HepG2 (cell line): ENCODE measurements around the gene RPL23. TPM values are rescaled to one million over a fixed set of nuclear protein-coding genes. Genes with fewer than 3 reads are reported as not detected.

Source experiments
- EZH2 ChIP-seq: conservative IDR thresholded peaks from 2 replicates; pipeline ENCODE4 v1.6.1; 2012; ENCODE audit warnings: mild to moderate bottlenecking, low read depth, low read length, moderate library complexity
- MXI1 ChIP-seq: IDR thresholded peaks from 3 replicates; pipeline ENCODE4 v1.6.1; 2012; ENCODE audit warnings: low read depth, low read length, inconsistent platforms, borderline replicate concordance
- TSC22D2 ChIP-seq: sonication (generic); formaldehyde crosslinking; IDR thresholded peaks from 2 replicates; pipeline ENCODE4 v1.5.1; 2020; ENCODE audit warnings: missing genetic modification reagents, mild to moderate bottlenecking, borderline replicate concordance
- ZBTB7A ChIP-seq: sonication (generic); formaldehyde crosslinking; IDR thresholded peaks from 2 replicates; pipeline ENCODE4 v1.8.0; 2022; ENCODE audit warnings: mild to moderate bottlenecking, missing genetic modification reagents
- ZSCAN12 ChIP-seq: sonication (generic); formaldehyde crosslinking; IDR thresholded peaks from 2 replicates; pipeline ENCODE4 v1.9.0; 2021; ENCODE audit warnings: mild to moderate bottlenecking, missing genetic modification reagents
- polyA plus RNA-seq, 8 experiments: library from polyadenylated mRNA; depleted of rRNA in 3 of 8; stranded (reverse) in 7 of 8; unstranded in 1 of 8; fragments of >200 nt; fragmentation: Illumina TruSeq in 4 of 8; extraction: Trizol in 4 of 8; gene quantifications; 2 replicates each; pipeline versions ENCODE4 v1.2.1 to v1.2.3, GENCODE V29; 2011 to 2016; ENCODE audit warnings: low read depth in 4 of 8, missing spikeins in 1 of 8, mixed read lengths in 1 of 8; ENCODE audit not compliant: insufficient read depth in 1 of 8
- total RNA-seq, 5 experiments: library from RNA; depleted of rRNA; stranded (reverse); fragments of >200 nt; fragmentation: Illumina TruSeq; extraction: Trizol; gene quantifications; 2 replicates each; pipeline ENCODE4 v1.2.3, GENCODE V29; 2016; ENCODE audit warnings: low read depth in 1 of 5
- TF ChIP-seq, protein P1 (sequence below), 2 experiments: sonication (generic) in 1 of 2; formaldehyde crosslinking in 1 of 2; IDR thresholded peaks; 2 replicates each; pipeline versions ENCODE4 v1.6.1 to v1.9.0; 2014 to 2022; ENCODE audit warnings: antibody characterized with exemption in 1 of 2, borderline replicate concordance in 1 of 2, inconsistent platforms in 1 of 2, low read depth in 1 of 2, missing genetic modification reagents in 1 of 2
- TF ChIP-seq, protein P2 (sequence below): sonication (generic); formaldehyde crosslinking; IDR thresholded peaks from 2 replicates; pipeline ENCODE4 v1.5.1; 2020; ENCODE audit warnings: mild to moderate bottlenecking, missing genetic modification reagents, moderate library complexity
- TF ChIP-seq, protein P3 (sequence below), 2 experiments: sonication (generic) in 1 of 2; formaldehyde crosslinking in 1 of 2; IDR thresholded peaks; 2 replicates each; pipeline versions ENCODE4 v1.4.0 to v1.6.1; 2018 to 2020; ENCODE audit warnings: missing genetic modification reagents in 2 of 2, borderline replicate concordance in 1 of 2, low read depth in 1 of 2, mild to moderate bottlenecking in 1 of 2, missing biosample characterization in 1 of 2
- TF ChIP-seq, protein P4 (sequence below): sonication (generic); formaldehyde crosslinking; IDR thresholded peaks from 2 replicates; pipeline ENCODE4 v1.8.1; 2022; ENCODE audit warnings: mild to moderate bottlenecking, missing genetic modification reagents
- TF ChIP-seq, protein P5 (sequence below): sonication (generic); formaldehyde crosslinking; IDR thresholded peaks from 2 replicates; pipeline ENCODE4 v1.5.0; 2020; ENCODE audit warnings: mild to moderate bottlenecking, missing genetic modification reagents

The RPL23 gene
- total and polyA plus RNA-seq, 2 of the 13 experiments (the other 11 are each of a cell fraction or from before 2014, with no cell fraction given), result 2,790 to 4,860 TPM

DNA sequence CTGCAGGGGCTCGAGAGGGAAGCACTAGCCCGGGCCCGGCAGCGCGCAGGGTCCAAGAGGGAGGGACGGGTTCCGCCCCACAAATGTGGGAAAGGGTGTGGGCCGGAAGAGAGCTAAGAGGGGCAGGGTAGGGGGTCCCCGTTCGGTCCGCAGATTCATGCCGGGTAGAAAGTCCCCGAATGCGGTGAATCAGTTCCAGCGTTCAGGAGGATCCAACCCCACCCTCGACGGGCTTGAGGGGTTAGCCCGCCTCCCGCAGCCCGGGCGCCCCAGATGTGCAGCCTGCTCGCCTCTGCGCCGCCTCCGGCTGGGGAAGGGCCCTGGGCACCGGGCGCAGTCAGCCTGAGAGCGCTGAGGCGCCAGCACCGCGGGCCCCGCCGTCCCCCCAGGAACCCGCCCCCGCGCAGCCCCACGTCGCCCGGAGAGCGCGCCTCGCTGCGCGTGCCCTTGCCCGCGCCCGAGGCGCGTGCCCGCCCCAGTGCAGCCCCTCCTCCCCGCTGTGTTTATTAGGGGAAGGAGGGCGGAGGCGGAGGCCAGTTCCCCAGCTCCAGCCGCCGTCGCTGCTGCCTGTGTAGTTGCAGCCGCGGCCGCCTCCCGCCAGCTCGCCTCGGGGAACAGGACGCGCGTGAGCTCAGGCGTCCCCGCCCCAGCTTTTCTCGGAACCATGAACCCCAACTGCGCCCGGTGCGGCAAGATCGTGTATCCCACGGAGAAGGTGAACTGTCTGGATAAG lies 16.2 kb upstream of the RPL23 start, which contains the start of gene LASP1 (continued):
- TF ChIP-seq, protein P1, sequence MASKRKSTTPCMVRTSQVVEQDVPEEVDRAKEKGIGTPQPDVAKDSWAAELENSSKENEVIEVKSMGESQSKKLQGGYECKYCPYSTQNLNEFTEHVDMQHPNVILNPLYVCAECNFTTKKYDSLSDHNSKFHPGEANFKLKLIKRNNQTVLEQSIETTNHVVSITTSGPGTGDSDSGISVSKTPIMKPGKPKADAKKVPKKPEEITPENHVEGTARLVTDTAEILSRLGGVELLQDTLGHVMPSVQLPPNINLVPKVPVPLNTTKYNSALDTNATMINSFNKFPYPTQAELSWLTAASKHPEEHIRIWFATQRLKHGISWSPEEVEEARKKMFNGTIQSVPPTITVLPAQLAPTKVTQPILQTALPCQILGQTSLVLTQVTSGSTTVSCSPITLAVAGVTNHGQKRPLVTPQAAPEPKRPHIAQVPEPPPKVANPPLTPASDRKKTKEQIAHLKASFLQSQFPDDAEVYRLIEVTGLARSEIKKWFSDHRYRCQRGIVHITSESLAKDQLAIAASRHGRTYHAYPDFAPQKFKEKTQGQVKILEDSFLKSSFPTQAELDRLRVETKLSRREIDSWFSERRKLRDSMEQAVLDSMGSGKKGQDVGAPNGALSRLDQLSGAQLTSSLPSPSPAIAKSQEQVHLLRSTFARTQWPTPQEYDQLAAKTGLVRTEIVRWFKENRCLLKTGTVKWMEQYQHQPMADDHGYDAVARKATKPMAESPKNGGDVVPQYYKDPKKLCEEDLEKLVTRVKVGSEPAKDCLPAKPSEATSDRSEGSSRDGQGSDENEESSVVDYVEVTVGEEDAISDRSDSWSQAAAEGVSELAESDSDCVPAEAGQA (IDR thresholded peaks at IDR 0.05; ENCODE audit: low read depth), result no peak
- TF ChIP-seq, protein P1 (CRISPR knock-in tag; IDR thresholded peaks at IDR 0.05; ENCODE audit: borderline replicate concordance), result 0 out of 2 replicates have a peak, but pooled peaks have one; percentile 75
- TF ChIP-seq ZSCAN12 (no peak), EZH2 (no peak), TSC22D2 (CRISPR knock-in tag) (0 out of 2 replicates have a peak, but pooled peaks have one; percentile 71), MXI1 (peak; percentile 80; the same call in 2 of the 3 replicates), ZBTB7A (peak; percentile 52; the same call in 1 of the 2 replicates)
- TF ChIP-seq, protein P2, sequence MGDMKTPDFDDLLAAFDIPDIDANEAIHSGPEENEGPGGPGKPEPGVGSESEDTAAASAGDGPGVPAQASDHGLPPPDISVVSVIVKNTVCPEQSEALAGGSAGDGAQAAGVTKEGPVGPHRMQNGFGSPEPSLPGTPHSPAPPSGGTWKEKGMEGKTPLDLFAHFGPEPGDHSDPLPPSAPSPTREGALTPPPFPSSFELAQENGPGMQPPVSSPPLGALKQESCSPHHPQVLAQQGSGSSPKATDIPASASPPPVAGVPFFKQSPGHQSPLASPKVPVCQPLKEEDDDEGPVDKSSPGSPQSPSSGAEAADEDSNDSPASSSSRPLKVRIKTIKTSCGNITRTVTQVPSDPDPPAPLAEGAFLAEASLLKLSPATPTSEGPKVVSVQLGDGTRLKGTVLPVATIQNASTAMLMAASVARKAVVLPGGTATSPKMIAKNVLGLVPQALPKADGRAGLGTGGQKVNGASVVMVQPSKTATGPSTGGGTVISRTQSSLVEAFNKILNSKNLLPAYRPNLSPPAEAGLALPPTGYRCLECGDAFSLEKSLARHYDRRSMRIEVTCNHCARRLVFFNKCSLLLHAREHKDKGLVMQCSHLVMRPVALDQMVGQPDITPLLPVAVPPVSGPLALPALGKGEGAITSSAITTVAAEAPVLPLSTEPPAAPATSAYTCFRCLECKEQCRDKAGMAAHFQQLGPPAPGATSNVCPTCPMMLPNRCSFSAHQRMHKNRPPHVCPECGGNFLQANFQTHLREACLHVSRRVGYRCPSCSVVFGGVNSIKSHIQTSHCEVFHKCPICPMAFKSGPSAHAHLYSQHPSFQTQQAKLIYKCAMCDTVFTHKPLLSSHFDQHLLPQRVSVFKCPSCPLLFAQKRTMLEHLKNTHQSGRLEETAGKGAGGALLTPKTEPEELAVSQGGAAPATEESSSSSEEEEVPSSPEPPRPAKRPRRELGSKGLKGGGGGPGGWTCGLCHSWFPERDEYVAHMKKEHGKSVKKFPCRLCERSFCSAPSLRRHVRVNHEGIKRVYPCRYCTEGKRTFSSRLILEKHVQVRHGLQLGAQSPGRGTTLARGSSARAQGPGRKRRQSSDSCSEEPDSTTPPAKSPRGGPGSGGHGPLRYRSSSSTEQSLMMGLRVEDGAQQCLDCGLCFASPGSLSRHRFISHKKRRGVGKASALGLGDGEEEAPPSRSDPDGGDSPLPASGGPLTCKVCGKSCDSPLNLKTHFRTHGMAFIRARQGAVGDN, result peak; percentile 77
- TF ChIP-seq, protein P3, sequence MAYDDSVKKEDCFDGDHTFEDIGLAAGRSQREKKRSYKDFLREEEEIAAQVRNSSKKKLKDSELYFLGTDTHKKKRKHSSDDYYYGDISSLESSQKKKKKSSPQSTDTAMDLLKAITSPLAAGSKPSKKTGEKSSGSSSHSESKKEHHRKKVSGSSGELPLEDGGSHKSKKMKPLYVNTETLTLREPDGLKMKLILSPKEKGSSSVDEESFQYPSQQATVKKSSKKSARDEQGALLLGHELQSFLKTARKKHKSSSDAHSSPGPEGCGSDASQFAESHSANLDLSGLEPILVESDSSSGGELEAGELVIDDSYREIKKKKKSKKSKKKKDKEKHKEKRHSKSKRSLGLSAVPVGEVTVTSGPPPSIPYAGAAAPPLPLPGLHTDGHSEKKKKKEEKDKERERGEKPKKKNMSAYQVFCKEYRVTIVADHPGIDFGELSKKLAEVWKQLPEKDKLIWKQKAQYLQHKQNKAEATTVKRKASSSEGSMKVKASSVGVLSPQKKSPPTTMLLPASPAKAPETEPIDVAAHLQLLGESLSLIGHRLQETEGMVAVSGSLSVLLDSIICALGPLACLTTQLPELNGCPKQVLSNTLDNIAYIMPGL (CRISPR knock-in tag; IDR thresholded peaks at IDR 0.05; ENCODE audit: borderline replicate concordance in 1 of 2, low read depth in 1 of 2), result peak; percentile 68 to 95
- TF ChIP-seq, protein P4, sequence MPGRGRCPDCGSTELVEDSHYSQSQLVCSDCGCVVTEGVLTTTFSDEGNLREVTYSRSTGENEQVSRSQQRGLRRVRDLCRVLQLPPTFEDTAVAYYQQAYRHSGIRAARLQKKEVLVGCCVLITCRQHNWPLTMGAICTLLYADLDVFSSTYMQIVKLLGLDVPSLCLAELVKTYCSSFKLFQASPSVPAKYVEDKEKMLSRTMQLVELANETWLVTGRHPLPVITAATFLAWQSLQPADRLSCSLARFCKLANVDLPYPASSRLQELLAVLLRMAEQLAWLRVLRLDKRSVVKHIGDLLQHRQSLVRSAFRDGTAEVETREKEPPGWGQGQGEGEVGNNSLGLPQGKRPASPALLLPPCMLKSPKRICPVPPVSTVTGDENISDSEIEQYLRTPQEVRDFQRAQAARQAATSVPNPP (CRISPR knock-in tag), result peak; percentile 100
- TF ChIP-seq, protein P5, sequence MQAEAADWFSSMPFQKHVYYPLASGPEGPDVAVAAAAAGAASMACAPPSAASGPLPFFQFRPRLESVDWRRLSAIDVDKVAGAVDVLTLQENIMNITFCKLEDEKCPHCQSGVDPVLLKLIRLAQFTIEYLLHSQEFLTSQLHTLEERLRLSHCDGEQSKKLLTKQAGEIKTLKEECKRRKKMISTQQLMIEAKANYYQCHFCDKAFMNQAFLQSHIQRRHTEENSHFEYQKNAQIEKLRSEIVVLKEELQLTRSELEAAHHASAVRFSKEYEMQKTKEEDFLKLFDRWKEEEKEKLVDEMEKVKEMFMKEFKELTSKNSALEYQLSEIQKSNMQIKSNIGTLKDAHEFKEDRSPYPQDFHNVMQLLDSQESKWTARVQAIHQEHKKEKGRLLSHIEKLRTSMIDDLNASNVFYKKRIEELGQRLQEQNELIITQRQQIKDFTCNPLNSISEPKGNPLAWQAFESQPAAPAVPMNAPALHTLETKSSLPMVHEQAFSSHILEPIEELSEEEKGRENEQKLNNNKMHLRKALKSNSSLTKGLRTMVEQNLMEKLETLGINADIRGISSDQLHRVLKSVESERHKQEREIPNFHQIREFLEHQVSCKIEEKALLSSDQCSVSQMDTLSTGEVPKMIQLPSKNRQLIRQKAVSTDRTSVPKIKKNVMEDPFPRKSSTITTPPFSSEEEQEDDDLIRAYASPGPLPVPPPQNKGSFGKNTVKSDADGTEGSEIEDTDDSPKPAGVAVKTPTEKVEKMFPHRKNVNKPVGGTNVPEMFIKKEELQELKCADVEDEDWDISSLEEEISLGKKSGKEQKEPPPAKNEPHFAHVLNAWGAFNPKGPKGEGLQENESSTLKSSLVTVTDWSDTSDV (CRISPR knock-in tag), result peak; percentile 95
